Liver (tissue), 9 donors: ENCODE measurements around the gene SERINC3. TPM values are rescaled to one million over a fixed set of nuclear protein-coding genes. Genes with fewer than 3 reads are reported as not detected.

ENCODE experiments used
- DNase-seq: peaks from one replicate; pipeline ENCODE4 v3.0.0-alpha.2; 2017; ENCODE audit warnings: low spot score
- H3K27ac ChIP-seq, 2 donors: one replicate each; pipeline ENCODE4 v1.7.0; 2013; ENCODE audit warnings: inconsistent platforms in 2 of 2, low read length in 2 of 2, control low read depth in 1 of 2, low read depth in 1 of 2, mild to moderate bottlenecking in 1 of 2
- H3K27me3 ChIP-seq, 4 donors: one replicate each; pipeline versions ENCODE4 v1.6.1 to v1.7.0; 2013; ENCODE audit warnings: low read length in 3 of 4, inconsistent platforms in 1 of 4, mild to moderate bottlenecking in 1 of 4, moderate library complexity in 1 of 4; ENCODE audit not compliant: control insufficient read depth in 4 of 4, insufficient read depth in 4 of 4
- H3K36me3 ChIP-seq, 4 donors: one replicate each; pipeline versions ENCODE4 v1.6.1 to v1.7.0; 2013; ENCODE audit warnings: low read length in 3 of 4, mild to moderate bottlenecking in 3 of 4, low read depth in 1 of 4, moderate library complexity in 1 of 4; ENCODE audit not compliant: control insufficient read depth in 4 of 4, insufficient read depth in 3 of 4
- H3K4me1 ChIP-seq, 4 donors: one replicate each; pipeline versions ENCODE4 v1.6.1 to v1.7.0; 2013; ENCODE audit warnings: low read length in 3 of 4, mild to moderate bottlenecking in 3 of 4, moderate library complexity in 1 of 4; ENCODE audit not compliant: control insufficient read depth in 4 of 4, insufficient read depth in 4 of 4
- H3K4me3 ChIP-seq, 3 donors: one replicate each; pipeline versions ENCODE4 v1.6.1 to v1.7.0; 2013; ENCODE audit warnings: low read length in 3 of 3, control low read depth in 1 of 3, low read depth in 1 of 3, mild to moderate bottlenecking in 1 of 3
- H3K9ac ChIP-seq, 2 donors: one replicate each; pipeline ENCODE4 v1.7.0; 2013; ENCODE audit warnings: low read length in 2 of 2, mild to moderate bottlenecking in 2 of 2, moderate library complexity in 2 of 2, control low read depth in 1 of 2, low read depth in 1 of 2
- H3K9me3 ChIP-seq, 4 donors: one replicate each; pipeline versions ENCODE4 v1.6.1 to v1.7.0; 2013; ENCODE audit warnings: low read length in 3 of 4; ENCODE audit not compliant: control insufficient read depth in 4 of 4
- ATF3 ChIP-seq: IDR thresholded peaks from 2 replicates; pipeline ENCODE4 v1.6.1; 2016; ENCODE audit warnings: antibody characterized with exemption
- CTCF ChIP-seq: fragments of 150-350 bp; IDR thresholded peaks from 2 replicates; pipeline ENCODE4 v1.5.1; 2017; ENCODE audit warnings: improper control_type of control experiment, low read depth, low read length; ENCODE audit not compliant: missing input control
- EGR1 ChIP-seq, 2 donors: IDR thresholded peaks; 2 replicates each; pipeline ENCODE4 v1.6.1; 2016 to 2018; ENCODE audit warnings: antibody characterized with exemption in 2 of 2, low read depth in 2 of 2
- FOXA1 ChIP-seq: IDR thresholded peaks from 2 replicates; pipeline ENCODE4 v1.6.1; 2016; ENCODE audit warnings: antibody characterized with exemption
- FOXA2 ChIP-seq: IDR thresholded peaks from 2 replicates; pipeline ENCODE4 v1.6.1; 2016; ENCODE audit warnings: antibody characterized with exemption
- GABPA ChIP-seq, 2 donors: IDR thresholded peaks in 1 of 2; conservative IDR thresholded peaks in 1 of 2; 2 replicates each; pipeline ENCODE4 v1.6.1; 2016; ENCODE audit warnings: antibody characterized with exemption in 2 of 2, mild to moderate bottlenecking in 1 of 2, moderate library complexity in 1 of 2
- HNF4A ChIP-seq, 2 donors: conservative IDR thresholded peaks; 2 replicates each; pipeline ENCODE4 v1.6.1; 2016; ENCODE audit warnings: antibody characterized with exemption in 2 of 2, mild to moderate bottlenecking in 2 of 2
- HNF4G ChIP-seq: IDR thresholded peaks from 2 replicates; pipeline ENCODE4 v1.6.1; 2016; ENCODE audit warnings: antibody characterized with exemption
- JUND ChIP-seq, 2 donors: IDR thresholded peaks; 2 replicates each; pipeline ENCODE4 v1.6.1; 2016; ENCODE audit warnings: antibody characterized with exemption in 2 of 2
- MAX ChIP-seq: IDR thresholded peaks from 2 replicates; pipeline ENCODE4 v1.6.1; 2016; ENCODE audit warnings: antibody characterized with exemption
- NR2F2 ChIP-seq: IDR thresholded peaks from 2 replicates; pipeline ENCODE4 v1.6.1; 2016; ENCODE audit warnings: antibody characterized with exemption
- RAD21 ChIP-seq, 2 donors: IDR thresholded peaks; 2 replicates each; pipeline ENCODE4 v1.6.1; 2016; ENCODE audit warnings: antibody characterized with exemption in 2 of 2, mild to moderate bottlenecking in 2 of 2
- REST ChIP-seq: IDR thresholded peaks from 2 replicates; pipeline ENCODE4 v1.6.1; 2016; ENCODE audit warnings: antibody characterized with exemption, mild to moderate bottlenecking
- RXRA ChIP-seq, 2 donors: IDR thresholded peaks; 2 replicates each; pipeline ENCODE4 v1.6.1; 2017 to 2018; ENCODE audit warnings: antibody characterized with exemption in 2 of 2, mild to moderate bottlenecking in 1 of 2
- SP1 ChIP-seq: IDR thresholded peaks from 2 replicates; pipeline ENCODE4 v1.6.1; 2018; ENCODE audit warnings: antibody characterized with exemption, mild to moderate bottlenecking
- TAF1 ChIP-seq: conservative IDR thresholded peaks from 2 replicates; pipeline ENCODE4 v1.6.1; 2016; ENCODE audit warnings: antibody characterized with exemption, mild to moderate bottlenecking
- YY1 ChIP-seq: IDR thresholded peaks from 2 replicates; pipeline ENCODE4 v1.6.1; 2016; ENCODE audit warnings: antibody characterized with exemption, mild to moderate bottlenecking
- ZBTB33 ChIP-seq: IDR thresholded peaks from 2 replicates; pipeline ENCODE4 v1.6.1; 2016; ENCODE audit warnings: antibody characterized with exemption
- WGBS: extraction: QIAGEN DNeasy Blood & Tissue Kit; methylation state at CpG from one replicate; pipeline ENCODE4 v1.1.7; 2013; 5-methylcytosine and 5-hydroxymethylcytosine counted together
- polyA plus RNA-seq, 2 donors: library from polyadenylated mRNA; stranded (reverse) in 1 of 2; unstranded in 1 of 2; fragments of 200-250 nt in 1 of 2; fragments of >200 nt in 1 of 2; fragmentation: Nextera tagmentation in 1 of 2; extraction: Ambion mirVana in 1 of 2; gene quantifications; one replicate each; pipeline versions ENCODE4 v1.2.1 to v1.2.3, GENCODE V29; 2013 to 2015
- total RNA-seq, 2 donors: library from RNA; depleted of rRNA; stranded (reverse); fragments of >200 nt; gene quantifications; one replicate each; pipeline ENCODE4 v1.2.3, GENCODE V29; 2014
- donor health status: healthy.
- donor health status: healthy.
- donor health status: healthy.
- donor health status: healthy.
- donor health status: healthy.

Gene SERINC3
- 10 to 100 TPM; 51.1 to 65.4 TPM for total RNA-seq
- 10 to 100 TPM; 51.5 to 70.0 TPM for polyA plus RNA-seq

GRCh38 chr20:44521484-44522481 lies at the start of gene SERINC3:
Gene SERINC3, minus strand, starts transcription at chr20:44522070. Its CDS starts 119 bp downstream, at chr20:44521951.
- under 1% methylated on average over 49 of the region's 49 CpGs for WGBS
- H3K27ac ChIP-seq = peak within 1 kb of the TSS; percentile 98 to 100
- no peaks in the 10 kb centered on the region for H3K27me3 ChIP-seq
- H3K4me1 ChIP-seq = peaks cover 5 to 28% (median 23%) of the 10 kb centered on the region in 4 donors
- TF ChIP-seq MAX (peak; percentile 58), FOXA1 (no peak), GABPA (IDR thresholded peaks at IDR 0.05 in 1 of 2, conservative IDR thresholded peaks at IDR 0.05 in 1 of 2) (peak; percentile 62 to 90), SP1 (peak; percentile 92), ZBTB33 (peak; percentile 45), EGR1 (IDR thresholded peaks at IDR 0.05; ENCODE audit: low read depth in 2 of 2) (peak in 1 of 2 donors; percentile 20), FOXA2 (peak; percentile 54), RAD21 (IDR thresholded peaks at IDR 0.05) (peak; percentile 9 to 40), HNF4G (no peak), HNF4A (conservative IDR thresholded peaks at IDR 0.05) (peak; percentile 24 to 33), YY1 (peak; percentile 96), NR2F2 (peak; percentile 7), CTCF (no peak), ATF3 (peak; percentile 35), REST (peak; percentile 23), RXRA (IDR thresholded peaks at IDR 0.05) (peak; percentile 61 to 79), JUND (IDR thresholded peaks at IDR 0.05) (peak; percentile 81 to 93), TAF1 (no peak)
- peak within 1 kb of the TSS; percentile 85 to 93 (median 93) for H3K4me3 ChIP-seq
- H3K9ac ChIP-seq = peak within 1 kb of the TSS; percentile 83 to 96
- peaks cover 0 to 3% (median 0%) of the 10 kb centered on the region in 4 donors for H3K36me3 ChIP-seq
- peak; percentile 97 for DNase-seq
- no peaks in the 10 kb centered on the region for H3K9me3 ChIP-seq
